Measurements from ENCODE around the gene SLC2A1.

DNA sequence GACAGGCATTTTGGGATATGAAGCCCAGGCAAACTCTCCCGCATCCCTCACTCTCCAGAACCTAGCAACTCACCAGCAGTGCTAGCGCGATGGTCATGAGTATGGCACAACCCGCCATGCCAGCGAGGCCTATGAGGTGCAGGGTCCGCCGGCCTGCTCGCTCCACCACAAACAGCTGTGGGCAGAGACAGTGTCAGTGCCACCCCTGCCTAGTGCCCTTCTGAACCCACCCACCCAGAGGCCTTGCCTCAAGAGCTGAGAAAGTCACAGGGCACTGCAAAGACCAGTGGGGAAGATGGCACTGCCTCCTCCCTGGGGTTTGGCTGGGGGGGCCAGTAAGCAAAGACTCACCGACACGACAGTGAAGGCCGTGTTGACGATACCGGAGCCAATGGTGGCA lies 29.8 kb downstream of the SLC2A1 start:
- TF ChIP-seq, protein P1, sequence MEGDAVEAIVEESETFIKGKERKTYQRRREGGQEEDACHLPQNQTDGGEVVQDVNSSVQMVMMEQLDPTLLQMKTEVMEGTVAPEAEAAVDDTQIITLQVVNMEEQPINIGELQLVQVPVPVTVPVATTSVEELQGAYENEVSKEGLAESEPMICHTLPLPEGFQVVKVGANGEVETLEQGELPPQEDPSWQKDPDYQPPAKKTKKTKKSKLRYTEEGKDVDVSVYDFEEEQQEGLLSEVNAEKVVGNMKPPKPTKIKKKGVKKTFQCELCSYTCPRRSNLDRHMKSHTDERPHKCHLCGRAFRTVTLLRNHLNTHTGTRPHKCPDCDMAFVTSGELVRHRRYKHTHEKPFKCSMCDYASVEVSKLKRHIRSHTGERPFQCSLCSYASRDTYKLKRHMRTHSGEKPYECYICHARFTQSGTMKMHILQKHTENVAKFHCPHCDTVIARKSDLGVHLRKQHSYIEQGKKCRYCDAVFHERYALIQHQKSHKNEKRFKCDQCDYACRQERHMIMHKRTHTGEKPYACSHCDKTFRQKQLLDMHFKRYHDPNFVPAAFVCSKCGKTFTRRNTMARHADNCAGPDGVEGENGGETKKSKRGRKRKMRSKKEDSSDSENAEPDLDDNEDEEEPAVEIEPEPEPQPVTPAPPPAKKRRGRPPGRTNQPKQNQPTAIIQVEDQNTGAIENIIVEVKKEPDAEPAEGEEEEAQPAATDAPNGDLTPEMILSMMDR (CRISPR knock-in tag; IDR thresholded peaks at IDR 0.05) = no peak
- TF ChIP-seq ZNF549 (CRISPR knock-in tag; IDR thresholded peaks at IDR 0.05) (no peak), PHF8 (CRISPR knock-in tag; IDR thresholded peaks at IDR 0.05) (no peak), KLF16 (CRISPR knock-in tag; IDR thresholded peaks at IDR 0.05) (no peak)
- TF ChIP-seq, protein P2, sequence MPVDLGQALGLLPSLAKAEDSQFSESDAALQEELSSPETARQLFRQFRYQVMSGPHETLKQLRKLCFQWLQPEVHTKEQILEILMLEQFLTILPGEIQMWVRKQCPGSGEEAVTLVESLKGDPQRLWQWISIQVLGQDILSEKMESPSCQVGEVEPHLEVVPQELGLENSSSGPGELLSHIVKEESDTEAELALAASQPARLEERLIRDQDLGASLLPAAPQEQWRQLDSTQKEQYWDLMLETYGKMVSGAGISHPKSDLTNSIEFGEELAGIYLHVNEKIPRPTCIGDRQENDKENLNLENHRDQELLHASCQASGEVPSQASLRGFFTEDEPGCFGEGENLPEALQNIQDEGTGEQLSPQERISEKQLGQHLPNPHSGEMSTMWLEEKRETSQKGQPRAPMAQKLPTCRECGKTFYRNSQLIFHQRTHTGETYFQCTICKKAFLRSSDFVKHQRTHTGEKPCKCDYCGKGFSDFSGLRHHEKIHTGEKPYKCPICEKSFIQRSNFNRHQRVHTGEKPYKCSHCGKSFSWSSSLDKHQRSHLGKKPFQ (CRISPR knock-in tag; IDR thresholded peaks at IDR 0.05; ENCODE audit: insufficient replicate concordance) = no peak
- TF ChIP-seq, protein P3, sequence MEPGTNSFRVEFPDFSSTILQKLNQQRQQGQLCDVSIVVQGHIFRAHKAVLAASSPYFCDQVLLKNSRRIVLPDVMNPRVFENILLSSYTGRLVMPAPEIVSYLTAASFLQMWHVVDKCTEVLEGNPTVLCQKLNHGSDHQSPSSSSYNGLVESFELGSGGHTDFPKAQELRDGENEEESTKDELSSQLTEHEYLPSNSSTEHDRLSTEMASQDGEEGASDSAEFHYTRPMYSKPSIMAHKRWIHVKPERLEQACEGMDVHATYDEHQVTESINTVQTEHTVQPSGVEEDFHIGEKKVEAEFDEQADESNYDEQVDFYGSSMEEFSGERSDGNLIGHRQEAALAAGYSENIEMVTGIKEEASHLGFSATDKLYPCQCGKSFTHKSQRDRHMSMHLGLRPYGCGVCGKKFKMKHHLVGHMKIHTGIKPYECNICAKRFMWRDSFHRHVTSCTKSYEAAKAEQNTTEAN (CRISPR knock-in tag; conservative IDR thresholded peaks at IDR 0.05) = no peak
